Loucy (cell line): ENCODE measurements around the gene RRP7A.
A peak's percentile ranks its signal among the peaks of the same experiment; 100 is the strongest.
"Not testable (repeated sequence)": the region's sequence is repeated elsewhere in the genome, so short reads cannot be mapped to it uniquely, and the experiment has no call there.

ENCODE experiments used
- H2AFZ ChIP-seq: fragments of 200-600 bp; sonication (generic); 2 replicates; pipeline ENCODE4 v1.6.0; 2016; ENCODE audit warnings: antibody characterized with exemption, mild to moderate bottlenecking, low read length, moderate library complexity
- H3F3A ChIP-seq: fragments of 200-600 bp; 2 replicates; pipeline ENCODE4 v1.6.0; 2016; ENCODE audit warnings: antibody characterized with exemption, low read depth, mild to moderate bottlenecking
- H3K27me3 ChIP-seq: fragments of 200-600 bp; sonication (generic); 2 replicates; pipeline ENCODE4 v1.6.1; 2014; ENCODE audit warnings: low read length, mild to moderate bottlenecking; ENCODE audit not compliant: insufficient read depth, poor library complexity, severe bottlenecking
- H3K36me3 ChIP-seq: fragments of 200-600 bp; sonication (generic); 2 replicates; pipeline ENCODE4 v1.6.1; 2016; ENCODE audit warnings: low read length; ENCODE audit not compliant: insufficient read depth
- H3K4me1 ChIP-seq: fragments of 200-600 bp; sonication (generic); 2 replicates; pipeline ENCODE4 v1.5.1; 2014; ENCODE audit warnings: low read length, mild to moderate bottlenecking; ENCODE audit not compliant: insufficient read depth, poor library complexity, severe bottlenecking
- H3K4me2 ChIP-seq: fragments of 200-600 bp; sonication (generic); 2 replicates; pipeline ENCODE4 v1.6.0; 2014; ENCODE audit warnings: antibody characterized with exemption, low read length, low read depth, mild to moderate bottlenecking; ENCODE audit not compliant: poor library complexity, severe bottlenecking
- H3K4me3 ChIP-seq: fragments of 200-600 bp; sonication (generic); 2 replicates; pipeline ENCODE4 v1.5.1; 2014; ENCODE audit warnings: low read length, mild to moderate bottlenecking, mixed read lengths; ENCODE audit not compliant: poor library complexity, severe bottlenecking
- H3K79me2 ChIP-seq: fragments of 200-600 bp; sonication (generic); 2 replicates; pipeline ENCODE4 v1.6.1; 2014; ENCODE audit warnings: low read length; ENCODE audit not compliant: insufficient read depth
- H3K9ac ChIP-seq: fragments of 200-600 bp; sonication (generic); 2 replicates; pipeline ENCODE4 v1.6.0; 2014; ENCODE audit warnings: mild to moderate bottlenecking, low read depth, low read length, moderate library complexity; ENCODE audit not compliant: poor library complexity, severe bottlenecking
- H3K9me2 ChIP-seq: fragments of 200-600 bp; sonication (generic); replicated peaks from 2 replicates; pipeline ENCODE4 v1.6.1; 2016; ENCODE audit warnings: low read depth, low read length, mixed read lengths
- H3K9me3 ChIP-seq: fragments of 200-600 bp; sonication (generic); 2 replicates; pipeline ENCODE4 v1.6.1; 2014; ENCODE audit warnings: mild to moderate bottlenecking, antibody characterized with exemption, low read length, low read depth; ENCODE audit not compliant: insufficient read depth
- H4K20me1 ChIP-seq: fragments of 200-600 bp; sonication (generic); 2 replicates; pipeline ENCODE4 v1.6.0; 2014; ENCODE audit warnings: antibody characterized with exemption, low read length, mild to moderate bottlenecking; ENCODE audit not compliant: insufficient read depth, poor library complexity, severe bottlenecking
- EZH2phosphoT487 ChIP-seq: fragments of 200-600 bp; IDR thresholded peaks from 2 replicates; pipeline ENCODE4 v1.6.1; 2018; ENCODE audit warnings: antibody characterized with exemption, mild to moderate bottlenecking, moderate library complexity, borderline replicate concordance
- TF ChIP-seq, protein P1 (sequence below): fragments of 200-600 bp; sonication (generic); conservative IDR thresholded peaks from 2 replicates; pipeline ENCODE4 v1.5.1; 2014; ENCODE audit warnings: mild to moderate bottlenecking, antibody characterized with exemption, low read length

The RRP7A gene

DNA sequence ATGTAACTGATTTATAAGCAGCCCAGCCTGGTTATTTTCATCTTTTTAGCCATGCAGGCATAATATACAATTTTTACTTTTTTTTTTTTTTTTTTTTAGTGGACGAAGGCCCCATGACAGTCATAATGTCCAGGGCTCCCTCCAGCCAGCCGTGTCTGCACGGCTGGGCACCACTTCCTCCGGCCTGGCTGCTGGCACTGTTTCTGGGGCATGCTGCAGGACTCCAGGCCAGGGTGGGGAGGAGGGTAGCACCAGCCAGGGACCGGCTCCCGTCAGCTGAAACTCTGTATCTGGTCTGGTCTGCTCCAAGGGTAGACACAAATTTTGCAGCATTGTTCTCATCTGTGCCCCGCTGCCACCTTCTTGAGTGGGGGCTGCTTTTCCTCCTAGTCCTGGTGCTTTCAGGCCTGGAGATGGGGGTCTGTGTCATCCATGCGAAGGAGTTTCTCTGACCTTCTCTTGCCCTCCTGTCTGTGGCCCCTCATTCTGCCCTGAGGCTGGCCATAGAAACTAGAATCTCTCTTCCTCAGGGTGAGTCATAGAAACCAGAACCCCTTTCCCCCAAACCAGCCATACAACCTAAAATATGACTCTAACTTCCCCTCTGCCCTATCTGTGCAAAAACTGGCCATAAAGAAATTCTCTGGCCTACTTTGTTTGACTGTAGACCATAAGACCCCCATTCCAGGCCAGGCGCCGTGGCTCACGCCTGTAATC is 9.2 kb upstream of the RRP7A start:
- TF ChIP-seq EZH2phosphoT487: no peak
- TF ChIP-seq, protein P1, sequence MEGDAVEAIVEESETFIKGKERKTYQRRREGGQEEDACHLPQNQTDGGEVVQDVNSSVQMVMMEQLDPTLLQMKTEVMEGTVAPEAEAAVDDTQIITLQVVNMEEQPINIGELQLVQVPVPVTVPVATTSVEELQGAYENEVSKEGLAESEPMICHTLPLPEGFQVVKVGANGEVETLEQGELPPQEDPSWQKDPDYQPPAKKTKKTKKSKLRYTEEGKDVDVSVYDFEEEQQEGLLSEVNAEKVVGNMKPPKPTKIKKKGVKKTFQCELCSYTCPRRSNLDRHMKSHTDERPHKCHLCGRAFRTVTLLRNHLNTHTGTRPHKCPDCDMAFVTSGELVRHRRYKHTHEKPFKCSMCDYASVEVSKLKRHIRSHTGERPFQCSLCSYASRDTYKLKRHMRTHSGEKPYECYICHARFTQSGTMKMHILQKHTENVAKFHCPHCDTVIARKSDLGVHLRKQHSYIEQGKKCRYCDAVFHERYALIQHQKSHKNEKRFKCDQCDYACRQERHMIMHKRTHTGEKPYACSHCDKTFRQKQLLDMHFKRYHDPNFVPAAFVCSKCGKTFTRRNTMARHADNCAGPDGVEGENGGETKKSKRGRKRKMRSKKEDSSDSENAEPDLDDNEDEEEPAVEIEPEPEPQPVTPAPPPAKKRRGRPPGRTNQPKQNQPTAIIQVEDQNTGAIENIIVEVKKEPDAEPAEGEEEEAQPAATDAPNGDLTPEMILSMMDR: no peak
- H3K4me3 ChIP-seq: no peak overlapping the region
- no peak overlapping the region for H3K9ac ChIP-seq
- no peak overlapping the region for H3K4me2 ChIP-seq
- H3K9me2 ChIP-seq: no peaks in the 10 kb centered on the region
- H3F3A ChIP-seq: no peaks in the 10 kb centered on the region
- no peaks in the 10 kb centered on the region for H3K36me3 ChIP-seq
- no peaks in the 10 kb centered on the region for H3K27me3 ChIP-seq
- no peak overlapping the region for H2AFZ ChIP-seq
- H4K20me1 ChIP-seq: no peaks in the 10 kb centered on the region
- H3K4me1 ChIP-seq: peaks cover 7% of the 10 kb centered on the region
- H3K9me3 ChIP-seq: no peaks in the 10 kb centered on the region
- H3K79me2 ChIP-seq: no peaks in the 10 kb centered on the region

DNA sequence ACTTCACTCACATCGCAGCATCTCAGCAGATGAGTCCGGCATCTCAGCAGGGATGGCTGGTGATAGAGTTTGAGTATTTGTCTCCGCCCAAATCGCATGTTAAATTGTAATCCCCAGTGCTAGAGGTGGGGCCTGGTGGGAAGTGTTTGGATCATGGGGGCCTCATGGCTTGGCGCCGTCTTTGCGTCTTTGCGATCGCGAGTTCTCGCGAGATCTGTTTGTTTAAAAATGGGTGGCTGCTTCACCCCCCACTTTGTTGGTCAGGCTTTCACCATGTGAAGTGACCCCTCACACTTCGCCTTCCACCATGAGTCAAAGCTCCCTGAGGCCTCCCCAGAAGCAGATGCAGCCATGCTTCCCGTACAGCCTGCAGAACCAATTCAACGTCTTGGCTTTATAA is 3.0 kb upstream of the RRP7A start:
- Histone ChIP-seq H3K9me2 (no peaks in the 10 kb centered on the region), H3K9ac (no peak overlapping the region), H3K4me1 (peaks cover 7% of the 10 kb centered on the region), H2AFZ (no peak overlapping the region), H4K20me1 (peaks cover 4% of the 10 kb centered on the region), H3K79me2 (peaks cover 16% of the 10 kb centered on the region; the same call in 1 of the 2 replicates), H3K27me3 (no peaks in the 10 kb centered on the region), H3K4me2 (no peak overlapping the region), H3F3A (no peaks in the 10 kb centered on the region), H3K4me3 (no peak overlapping the region), H3K9me3 (no peaks in the 10 kb centered on the region), H3K36me3 (no peaks in the 10 kb centered on the region)
- TF ChIP-seq EZH2phosphoT487: no peak
- TF ChIP-seq, protein P1: no peak

DNA sequence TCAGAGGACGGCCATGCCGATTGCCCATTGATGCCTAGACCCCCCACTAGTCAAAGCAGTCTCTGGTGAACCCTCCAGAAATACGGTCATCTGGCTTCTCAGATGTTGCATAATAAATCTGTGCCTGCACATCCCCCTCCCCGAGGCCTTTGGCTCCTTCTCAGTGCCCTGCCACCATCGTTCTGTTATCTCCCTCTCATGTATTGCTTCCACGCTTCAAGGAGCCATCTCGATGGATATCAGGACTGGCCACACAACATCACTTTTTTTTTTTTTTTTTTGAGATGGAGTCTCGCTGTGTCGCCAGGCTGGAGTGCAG is 1.6 kb upstream of the RRP7A start:
- peaks cover 5% of the 10 kb centered on the region for H4K20me1 ChIP-seq
- TF ChIP-seq, protein P1: no peak
- TF ChIP-seq EZH2phosphoT487: no peak
- no peaks in the 10 kb centered on the region for H3K9me2 ChIP-seq
- no peaks in the 10 kb centered on the region for H3K9me3 ChIP-seq
- H3F3A ChIP-seq: no peaks in the 10 kb centered on the region
- no peak overlapping the region for H3K9ac ChIP-seq
- no peak overlapping the region for H3K4me3 ChIP-seq
- no peaks in the 10 kb centered on the region; the same call in 1 of the 2 replicates for H3K36me3 ChIP-seq
- no peak overlapping the region for H3K4me2 ChIP-seq
- H3K27me3 ChIP-seq: no peaks in the 10 kb centered on the region
- H2AFZ ChIP-seq: no peak overlapping the region
- peaks cover 29% of the 10 kb centered on the region; the same call in 1 of the 2 replicates for H3K79me2 ChIP-seq
- H3K4me1 ChIP-seq: peaks cover 7% of the 10 kb centered on the region

DNA sequence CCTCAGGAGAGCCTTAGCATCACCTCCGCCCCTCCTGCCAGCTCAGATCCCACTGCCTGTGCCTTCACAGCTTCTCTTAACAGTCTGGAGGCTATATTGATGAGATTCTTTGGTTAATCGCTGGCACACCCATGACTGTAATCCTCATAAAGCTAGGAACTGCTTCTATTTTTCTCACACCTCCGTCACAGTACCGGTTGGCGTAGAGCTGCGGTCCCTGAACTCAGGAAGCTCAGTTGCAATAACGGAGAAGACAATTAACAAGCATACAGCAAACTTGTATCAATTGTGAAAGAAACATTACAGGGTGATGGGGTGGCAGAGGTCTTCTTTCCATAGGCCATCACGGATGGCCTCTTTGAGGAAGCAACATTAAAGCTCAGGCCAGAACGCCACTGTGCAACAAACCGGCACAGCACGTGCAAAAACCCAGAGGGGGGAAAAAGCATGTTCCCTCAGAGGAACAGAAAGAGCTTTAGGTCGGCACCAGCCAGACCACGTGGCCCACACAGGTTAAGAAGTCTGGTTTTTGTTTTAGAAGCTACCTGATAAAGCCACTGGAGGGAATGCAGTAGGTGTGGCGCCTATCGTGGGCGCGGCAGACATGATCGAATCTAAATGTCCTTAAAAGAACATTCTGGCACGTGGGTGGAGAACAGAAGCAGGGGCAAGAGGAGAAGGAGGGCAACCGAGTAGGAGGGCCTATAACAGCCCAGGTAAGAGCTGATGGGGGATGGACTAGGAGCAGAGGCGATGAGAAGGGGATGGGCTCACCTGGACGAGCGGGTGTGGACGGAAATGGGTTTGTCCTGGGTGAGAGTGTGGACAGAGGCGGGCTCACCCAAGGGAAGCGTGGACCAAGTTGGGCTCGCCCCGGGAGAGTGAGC is 715 bp downstream of the RRP7A start:
- H3K4me1 ChIP-seq, H3K9me2 ChIP-seq, H3K27me3 ChIP-seq, H3K36me3 ChIP-seq, H4K20me1 ChIP-seq, H3K9me3 ChIP-seq, H3F3A ChIP-seq: not testable (repeated sequence)
- peaks cover 37% of the 10 kb centered on the region; the same call in 1 of the 2 replicates for H3K79me2 ChIP-seq
- peak overlapping the region; percentile 85 for H3K4me3 ChIP-seq
- peak overlapping the region; percentile 81 for H3K4me2 ChIP-seq
- peak overlapping the region; percentile 84 for H3K9ac ChIP-seq
- H2AFZ ChIP-seq: peak overlapping the region; percentile 71; the same call in 1 of the 2 replicates

DNA sequence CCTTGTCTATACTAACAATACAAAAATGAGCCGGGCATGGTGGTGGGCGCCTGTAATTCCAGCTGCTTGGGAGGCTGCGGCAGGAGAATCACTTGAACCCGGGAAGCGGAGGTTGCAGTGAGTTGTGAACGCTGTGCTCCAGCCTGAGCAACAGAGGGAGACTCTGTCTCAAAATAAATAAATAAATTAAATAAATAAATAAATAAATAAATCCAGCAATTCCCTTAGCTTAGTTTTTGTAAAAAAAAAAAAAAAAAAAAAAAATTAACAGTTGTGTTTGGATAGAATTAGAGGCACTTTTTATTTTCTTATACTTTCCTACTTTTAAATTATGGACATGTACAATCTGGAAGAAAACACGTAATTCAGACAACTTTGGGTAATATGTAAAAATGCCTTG is 2.5 kb downstream of the RRP7A start:
- not testable (repeated sequence) for H3K27me3 ChIP-seq, H3K36me3 ChIP-seq, H3K9me2 ChIP-seq, H4K20me1 ChIP-seq, H3K9ac ChIP-seq, H3K4me1 ChIP-seq, H3K4me3 ChIP-seq, H3F3A ChIP-seq, H2AFZ ChIP-seq, H3K9me3 ChIP-seq, H3K4me2 ChIP-seq
- H3K79me2 ChIP-seq: peaks cover 37% of the 10 kb centered on the region; the same call in 1 of the 2 replicates
